HG03159 (cell line): ENCODE data around the gene FCN3.
A peak's percentile ranks its signal among the peaks of the same experiment; 100 is the strongest.

ENCODE experiments used
- ATAC-seq: cut with Tn5 transposase; IDR thresholded peaks from one replicate; pipeline ENCODE4 v1.9.1; 2021; ENCODE audit warnings: mild to moderate bottlenecking, moderate library complexity; ENCODE audit not compliant: unreplicated experiment

FCN3 gene

DNA sequence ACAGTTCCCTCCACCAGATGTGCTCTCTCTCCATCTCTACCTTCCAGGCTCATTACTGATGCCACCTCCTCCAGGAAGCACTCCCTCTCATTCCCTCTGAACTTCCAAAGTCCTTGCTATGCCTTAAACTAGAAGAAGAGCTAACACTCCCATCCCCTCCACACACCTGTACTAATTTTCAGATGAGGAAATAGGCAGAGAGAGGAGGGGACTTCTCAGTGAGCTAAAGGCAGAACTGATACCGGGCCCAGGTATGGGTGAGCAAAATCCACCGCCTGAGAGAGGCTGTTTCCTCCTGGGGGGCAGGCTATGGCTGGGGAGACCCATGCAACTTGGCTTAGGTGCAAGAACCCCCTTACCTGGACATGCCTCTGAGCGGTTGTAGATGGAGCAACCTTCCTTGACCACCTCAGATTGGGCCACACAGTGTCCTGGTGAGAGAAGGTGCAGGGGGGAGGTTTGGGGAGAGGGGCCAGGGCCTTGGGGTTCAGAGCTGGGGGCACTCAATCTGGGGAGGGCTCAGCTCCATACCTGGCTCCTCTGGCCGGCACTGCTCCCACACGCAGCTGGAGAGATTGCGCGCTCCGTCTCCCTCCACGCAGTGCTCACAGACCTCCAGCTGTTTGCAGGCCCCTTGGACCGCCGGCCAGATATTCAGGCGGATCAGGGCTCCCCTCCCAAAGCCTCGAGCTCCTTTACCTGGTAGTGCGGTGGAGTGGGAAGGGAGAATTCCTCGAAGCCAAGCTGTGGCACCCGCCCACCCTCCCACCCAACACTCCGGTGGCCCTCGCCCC lies 7.5 kb upstream of the FCN3 start:
- ATAC-seq: no peak

DNA sequence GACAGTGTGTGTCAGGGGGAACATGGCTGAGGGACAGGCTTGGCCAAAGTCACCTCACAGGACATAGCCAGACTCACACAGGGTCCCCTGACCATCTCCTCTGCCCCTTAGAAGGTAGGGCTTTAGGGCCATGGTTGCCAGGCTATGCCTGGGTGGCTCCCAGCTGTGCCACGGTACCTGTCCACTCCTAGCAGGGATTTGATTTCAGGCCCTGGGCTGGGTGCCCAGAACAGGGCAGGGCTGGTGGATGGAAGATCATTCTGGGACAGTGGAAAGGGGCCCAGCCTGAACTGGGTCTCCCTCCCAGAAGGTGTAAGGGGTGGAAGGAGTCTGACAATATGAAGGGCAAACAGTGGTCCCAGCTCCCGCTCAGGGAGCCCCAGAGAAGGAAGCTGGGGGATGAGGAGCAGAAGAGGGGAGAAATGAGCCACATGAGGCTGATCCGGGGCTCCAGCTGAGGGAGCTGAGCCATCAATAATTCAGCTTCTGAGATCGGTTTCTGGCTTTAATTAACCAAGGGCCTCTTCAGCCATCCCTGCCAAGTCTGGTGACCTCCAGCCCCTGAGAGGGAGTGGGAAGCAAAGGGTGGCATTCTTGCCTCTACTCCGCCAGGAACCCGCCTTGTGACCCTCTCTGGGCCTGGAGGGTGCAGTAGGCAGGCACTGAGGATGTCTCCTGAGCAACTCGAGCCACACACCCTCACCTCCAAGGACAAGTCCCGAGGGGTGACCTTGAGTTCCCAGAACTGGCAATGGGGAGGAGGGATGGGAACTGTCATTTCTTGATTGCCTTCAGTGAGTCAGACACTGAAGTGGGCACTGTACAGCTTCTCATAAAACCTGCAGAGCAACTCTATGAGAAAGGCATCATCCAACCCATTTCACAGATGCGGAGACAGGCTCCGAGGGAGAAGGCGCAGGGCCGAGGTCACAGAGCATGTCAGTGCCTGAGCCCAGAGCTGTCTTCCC lies 6.4 kb upstream of the FCN3 start:
- no peak for ATAC-seq

- no peak for ATAC-seq
These were observed 5.6 kb upstream of the FCN3 start for GRCh38 chr1:27380224-27380623.

GRCh38 chr1:27379564-27380122 lies 5.0 kb upstream of the FCN3 start:
- ATAC-seq: no peak

DNA sequence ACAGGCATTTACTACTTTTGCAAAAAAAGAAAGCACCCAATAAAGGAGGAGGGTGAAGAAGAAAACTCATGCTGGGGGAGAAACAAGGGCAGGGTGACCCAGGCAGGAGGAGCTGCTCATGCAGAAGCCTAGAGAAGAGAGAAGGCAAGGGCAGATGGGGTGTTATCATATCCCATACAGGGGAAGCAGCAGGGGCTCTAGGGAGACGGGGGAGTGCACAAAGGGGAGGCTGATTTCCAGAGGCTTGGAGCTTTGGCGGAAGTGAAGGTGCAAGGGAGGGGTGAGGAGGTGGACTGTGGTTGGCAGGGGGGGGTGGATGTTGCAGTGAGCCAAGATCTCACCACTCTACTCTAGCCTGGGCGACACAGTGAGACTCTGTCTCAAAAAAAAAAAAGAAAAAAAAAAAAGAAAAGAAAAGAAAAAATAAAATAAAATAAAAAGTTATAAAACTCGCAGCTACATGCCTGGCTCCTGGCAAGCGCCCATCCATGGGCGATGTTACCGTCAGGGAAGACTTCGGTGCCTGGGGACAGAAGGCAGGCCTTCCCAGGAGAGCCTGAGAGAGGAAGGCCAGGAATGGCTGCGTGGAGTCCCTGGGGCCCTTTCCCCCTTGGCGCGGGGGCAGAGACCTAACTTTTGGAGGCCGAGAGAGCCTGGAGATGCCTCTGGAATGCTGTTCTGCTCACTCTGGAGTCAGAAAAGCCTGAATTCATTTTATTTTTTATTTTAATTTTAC lies 3.3 kb upstream of the FCN3 start:
- no peak for ATAC-seq

- ATAC-seq: no peak
These were observed 1.6 kb downstream of the FCN3 start for GRCh38 chr1:27372808-27373690.

- no peak for ATAC-seq
These were observed 2.4 kb downstream of the FCN3 start for GRCh38 chr1:27372022-27372807.

GRCh38 chr1:27368869-27369582 lies 5.6 kb downstream of the FCN3 start:
- ATAC-seq: no peak

DNA sequence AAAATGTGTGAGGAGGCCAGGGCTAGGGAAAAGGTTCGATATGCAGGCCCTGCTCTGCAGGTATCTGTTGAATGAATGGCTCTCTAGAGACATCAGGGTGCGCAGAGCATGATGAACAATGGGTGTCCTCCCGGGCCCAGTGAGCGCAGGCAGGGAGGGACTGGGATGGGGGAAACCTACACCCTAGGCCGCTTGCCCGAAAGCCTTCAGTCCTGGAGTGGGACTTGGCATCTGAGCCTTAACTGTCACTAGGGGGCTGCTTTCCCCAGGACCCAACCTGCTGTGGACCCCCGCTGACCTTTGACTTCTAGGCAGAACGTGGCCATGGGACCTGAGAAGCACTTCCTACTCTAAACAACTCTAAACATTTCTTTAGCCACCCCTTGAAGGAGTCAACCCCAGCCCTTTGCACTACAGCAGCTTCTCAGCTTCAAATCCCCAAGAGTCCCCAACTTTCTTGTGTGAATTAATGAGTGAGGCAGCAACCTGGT lies 7.4 kb downstream of the FCN3 start:
- ATAC-seq: no peak

- peak; percentile 17 for ATAC-seq
These were observed 8.0 kb downstream of the FCN3 start, which contains the start of gene MAP3K6 for GRCh38 chr1:27366411-27367159. Gene MAP3K6 (minus strand): TSS chr1:27366961. CDS start chr1:27366597, 364 bp downstream.

DNA sequence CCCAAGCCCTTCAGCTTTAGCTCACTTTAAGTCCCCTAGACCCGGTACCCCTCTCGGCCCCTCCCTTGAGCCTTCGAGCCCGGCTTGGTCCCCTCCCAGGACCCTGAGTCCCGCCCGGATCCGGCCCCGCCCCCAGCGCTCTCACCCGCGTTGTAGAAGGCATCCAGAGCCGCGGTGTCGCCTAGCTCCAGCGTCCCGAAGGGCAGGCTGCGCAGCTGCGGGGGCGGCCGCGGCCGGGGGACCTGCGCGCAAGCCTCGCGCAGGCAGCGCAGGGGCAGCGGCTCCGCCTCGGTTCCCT lies 8.6 kb downstream of the FCN3 start:
- ATAC-seq: peak; percentile 31

DNA sequence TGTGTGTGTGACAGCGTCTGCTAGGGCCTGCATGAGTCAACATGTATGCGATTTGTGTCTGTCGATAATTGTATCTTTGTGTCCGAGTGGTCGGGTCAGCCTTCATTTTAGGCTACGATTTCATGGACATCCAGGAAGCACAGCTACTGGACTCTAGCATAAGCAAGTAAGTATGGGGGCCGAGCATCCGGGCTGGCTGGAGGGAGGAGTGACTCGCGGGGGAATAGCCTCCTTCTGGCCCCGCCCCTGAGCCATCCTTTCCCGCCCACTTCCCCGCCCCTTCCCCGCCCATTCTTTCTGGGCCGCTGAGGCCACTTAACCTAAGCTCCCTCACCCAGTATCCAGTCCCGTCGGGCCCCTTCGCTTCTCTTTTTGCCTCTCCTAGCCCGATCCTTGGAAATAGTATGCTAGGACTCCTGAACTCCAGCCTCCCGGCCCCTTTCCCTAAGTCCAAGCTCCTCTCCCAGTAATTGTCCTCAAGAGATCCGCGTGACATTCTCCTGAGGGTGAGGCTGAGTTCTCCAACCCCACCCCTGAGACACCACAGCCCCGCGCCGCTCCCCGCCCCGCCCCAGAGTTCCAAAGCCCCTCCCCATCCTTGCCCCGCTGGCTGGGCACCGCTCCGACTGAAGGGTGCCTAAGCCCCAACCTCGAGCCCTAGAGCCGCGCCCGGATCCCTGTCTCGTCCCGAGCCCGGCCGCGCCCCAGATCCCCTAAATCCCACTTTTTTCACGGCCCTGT lies 9.1 kb downstream of the FCN3 start:
- peak; percentile 62 for ATAC-seq

- ATAC-seq: no peak
These were observed 9.8 kb downstream of the FCN3 start for GRCh38 chr1:27364696-27365371.

DNA sequence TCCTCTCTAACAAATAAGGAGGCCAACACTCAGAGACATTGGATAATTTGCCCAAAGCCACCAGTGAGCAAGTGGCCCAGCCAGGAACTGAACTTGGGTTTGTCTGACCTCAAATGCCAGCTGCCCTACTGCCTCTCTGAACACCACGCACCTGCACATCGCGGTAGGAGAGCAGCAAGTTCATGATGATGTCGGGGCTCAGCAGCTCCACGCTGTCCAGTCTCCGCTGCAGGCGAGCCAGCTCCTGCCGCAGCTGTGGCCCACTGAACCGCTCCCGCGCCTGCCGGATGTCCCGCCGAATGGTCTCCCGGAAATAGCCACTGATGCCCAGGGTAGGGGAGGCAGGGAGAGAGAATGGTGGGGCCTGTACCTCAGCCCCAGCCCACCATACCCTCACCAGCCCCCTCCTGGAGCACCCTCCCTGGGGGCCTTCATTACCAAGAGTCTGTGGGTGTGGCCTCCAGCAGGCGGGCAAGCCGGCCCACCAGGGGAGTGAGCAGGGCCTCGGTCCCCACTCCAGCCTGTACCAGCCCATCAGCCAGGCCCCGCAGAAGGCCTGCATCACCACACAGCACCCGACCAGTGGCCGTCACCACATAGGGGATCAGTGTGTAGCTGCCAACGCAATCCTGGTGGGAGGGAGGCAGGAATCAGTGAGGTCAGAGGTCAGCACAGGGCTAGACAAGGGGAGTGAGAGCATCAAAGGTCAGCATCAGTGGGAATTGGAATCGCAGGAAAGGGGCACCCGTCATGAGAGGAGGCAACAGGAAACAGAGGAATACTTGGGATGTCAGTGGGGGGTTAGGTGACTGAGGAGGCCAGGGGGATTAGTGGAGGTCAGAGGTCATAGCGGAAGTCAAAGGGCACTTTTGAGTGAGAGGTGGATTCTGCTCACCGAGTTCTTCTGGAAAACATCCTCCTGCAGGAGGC lies 10.6 kb downstream of the FCN3 start:
- ATAC-seq: no peak

DNA sequence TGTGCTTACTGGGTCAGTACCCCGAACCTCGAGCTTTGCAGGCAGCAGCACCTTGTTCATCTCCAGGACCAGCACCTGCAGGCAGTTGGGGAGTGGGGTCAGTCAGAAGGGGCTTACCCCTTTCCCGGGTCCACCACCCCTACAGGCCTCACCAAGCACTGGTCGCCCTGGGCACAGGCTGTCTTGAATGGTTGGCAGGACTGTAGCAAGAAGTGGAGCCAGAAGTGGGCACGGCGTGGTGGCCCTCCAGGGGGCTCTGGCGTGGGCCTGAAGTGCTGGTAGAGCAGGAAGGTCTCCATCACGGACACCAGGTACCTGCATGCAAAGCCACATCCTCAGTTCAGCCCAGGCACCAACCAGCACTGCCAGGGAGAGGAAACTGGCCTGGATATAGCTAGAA lies 13.1 kb downstream of the FCN3 start:
- ATAC-seq: no peak
